DOHH2 (cell line): ENCODE results near the gene VLDLR.

Experiments
- H3F3A ChIP-seq: fragments of 200-600 bp; sonication (generic), shearing (Covaris generic); 2 replicates; pipeline ENCODE4 v1.6.0; 2016; ENCODE audit warnings: antibody characterized with exemption, mild to moderate bottlenecking; ENCODE audit not compliant: control insufficient read depth, insufficient read depth
- H3K27ac ChIP-seq: fragments of 200-600 bp; sonication (generic); 2 replicates; pipeline ENCODE4 v1.5.1; 2014; ENCODE audit warnings: low read depth, mild to moderate bottlenecking, low read length, moderate library complexity
- H3K27me3 ChIP-seq: fragments of 200-600 bp; sonication (generic); 2 replicates; pipeline ENCODE4 v1.6.1; 2014; ENCODE audit warnings: mild to moderate bottlenecking, low read length, mixed read lengths; ENCODE audit not compliant: control insufficient read depth
- H3K36me3 ChIP-seq: fragments of 200-600 bp; sonication (generic); 2 replicates; pipeline ENCODE4 v1.6.1; 2014; ENCODE audit warnings: mild to moderate bottlenecking, low read length, moderate library complexity, mixed read lengths; ENCODE audit not compliant: control insufficient read depth
- H3K4me1 ChIP-seq: fragments of 200-600 bp; sonication (generic); 2 replicates; pipeline ENCODE4 v1.6.1; 2014; ENCODE audit warnings: mild to moderate bottlenecking, low read length, mixed read lengths; ENCODE audit not compliant: control insufficient read depth
- H3K4me2 ChIP-seq: fragments of 200-600 bp; sonication (generic); 2 replicates; pipeline ENCODE4 v1.6.0; 2014; ENCODE audit warnings: mild to moderate bottlenecking, low read length, moderate library complexity
- H3K4me3 ChIP-seq: fragments of 200-600 bp; sonication (generic); 2 replicates; pipeline ENCODE4 v1.5.1; 2014; ENCODE audit warnings: mild to moderate bottlenecking, low read length, mixed read lengths
- H3K79me2 ChIP-seq: fragments of 200-600 bp; sonication (generic); 2 replicates; pipeline ENCODE4 v1.6.1; 2014; ENCODE audit warnings: mild to moderate bottlenecking, low read length, mixed read lengths; ENCODE audit not compliant: control insufficient read depth
- H3K9me2 ChIP-seq: fragments of 200-600 bp; sonication (generic); replicated peaks from 2 replicates; pipeline ENCODE4 v1.6.1; 2014; ENCODE audit warnings: mild to moderate bottlenecking, low read length, mixed read lengths; ENCODE audit not compliant: control insufficient read depth
- H3K9me3 ChIP-seq: fragments of 200-600 bp; sonication (generic); 2 replicates; pipeline ENCODE4 v1.6.1; 2014; ENCODE audit warnings: antibody characterized with exemption, low read length, mixed read lengths; ENCODE audit not compliant: control insufficient read depth, insufficient read depth
- H4K20me1 ChIP-seq: fragments of 200-600 bp; sonication (generic); 2 replicates; pipeline ENCODE4 v1.6.0; 2014; ENCODE audit warnings: low read depth, mild to moderate bottlenecking, antibody characterized with exemption, low read length, moderate library complexity; ENCODE audit not compliant: control insufficient read depth, insufficient read depth
- CTCF ChIP-seq: fragments of 200-600 bp; sonication (generic); IDR thresholded peaks from one replicate; pipeline ENCODE4 v1.5.1; 2014; ENCODE audit warnings: antibody characterized with exemption, mild to moderate bottlenecking, low read depth, low read length; ENCODE audit not compliant: poor library complexity, severe bottlenecking
- EZH2phosphoT487 ChIP-seq: fragments of 200-600 bp; sonication (generic); IDR thresholded peaks from 2 replicates; pipeline ENCODE4 v1.6.1; 2017; ENCODE audit warnings: borderline replicate concordance, mild to moderate bottlenecking, antibody characterized with exemption, low read length, moderate library complexity, mixed read lengths

The VLDLR gene

GRCh38 chr9:2625427-2625826, 3.8 kb downstream of the VLDLR start:
- Histone ChIP-seq H3K36me3 (no peaks in the 10 kb centered on the region), H4K20me1 (no peaks in the 10 kb centered on the region)

GRCh38 chr9:2628919-2629318, 7.3 kb downstream of the VLDLR start:
- H3K27me3 ChIP-seq, result peaks cover 2% of the 10 kb centered on the region; the same call in 1 of the 2 replicates
- H3F3A ChIP-seq, result no peaks in the 10 kb centered on the region
- H3K79me2 ChIP-seq, result no peaks in the 10 kb centered on the region
- no peaks in the 10 kb centered on the region for H3K9me3 ChIP-seq
- H3K27ac ChIP-seq, result no peak overlapping the region
- no peaks in the 10 kb centered on the region for H3K9me2 ChIP-seq
- H3K36me3 ChIP-seq, result no peaks in the 10 kb centered on the region
- H3K4me3 ChIP-seq, result no peak overlapping the region
- no peaks in the 10 kb centered on the region for H4K20me1 ChIP-seq
- no peaks in the 10 kb centered on the region for H3K4me1 ChIP-seq
- no peak for TF ChIP-seq CTCF
- no peak for TF ChIP-seq EZH2phosphoT487
- no peak overlapping the region for H3K4me2 ChIP-seq

More at GRCh38 chr9:2625427-2625826, 3.8 kb downstream of the VLDLR start:
- Histone ChIP-seq H3K79me2 (no peaks in the 10 kb centered on the region), H3K27ac (no peak overlapping the region), H3K4me1 (peaks cover 9% of the 10 kb centered on the region), H3K4me3 (no peak overlapping the region), H3K4me2 (no peak overlapping the region), H3K9me3 (no peaks in the 10 kb centered on the region), H3F3A (no peaks in the 10 kb centered on the region), H3K9me2 (no peaks in the 10 kb centered on the region), H3K27me3 (peaks cover 13% of the 10 kb centered on the region)
- TF ChIP-seq EZH2phosphoT487 (no peak), CTCF (no peak)

GRCh38 chr9:2630158-2630557, 8.6 kb downstream of the VLDLR start:
- Histone ChIP-seq H3K79me2 (no peaks in the 10 kb centered on the region), H3K27me3 (no peaks in the 10 kb centered on the region), H3K9me3 (no peaks in the 10 kb centered on the region), H4K20me1 (no peaks in the 10 kb centered on the region), H3F3A (no peaks in the 10 kb centered on the region), H3K4me1 (no peaks in the 10 kb centered on the region), H3K27ac (no peak overlapping the region), H3K36me3 (no peaks in the 10 kb centered on the region), H3K4me2 (no peak overlapping the region), H3K4me3 (no peak overlapping the region), H3K9me2 (no peaks in the 10 kb centered on the region)
- TF ChIP-seq CTCF (no peak), EZH2phosphoT487 (no peak)
